Measurements from ENCODE around the gene NCLN. TPM values are rescaled to one million over a fixed set of nuclear protein-coding genes. Genes with fewer than 3 reads are reported as not detected.

NCLN gene
- total and polyA plus RNA-seq, 9 of the 15 experiments (the other 6 are each of a cell fraction or from before 2014, with no cell fraction given) = 3.8 to 126 (median 39.6) TPM

DNA sequence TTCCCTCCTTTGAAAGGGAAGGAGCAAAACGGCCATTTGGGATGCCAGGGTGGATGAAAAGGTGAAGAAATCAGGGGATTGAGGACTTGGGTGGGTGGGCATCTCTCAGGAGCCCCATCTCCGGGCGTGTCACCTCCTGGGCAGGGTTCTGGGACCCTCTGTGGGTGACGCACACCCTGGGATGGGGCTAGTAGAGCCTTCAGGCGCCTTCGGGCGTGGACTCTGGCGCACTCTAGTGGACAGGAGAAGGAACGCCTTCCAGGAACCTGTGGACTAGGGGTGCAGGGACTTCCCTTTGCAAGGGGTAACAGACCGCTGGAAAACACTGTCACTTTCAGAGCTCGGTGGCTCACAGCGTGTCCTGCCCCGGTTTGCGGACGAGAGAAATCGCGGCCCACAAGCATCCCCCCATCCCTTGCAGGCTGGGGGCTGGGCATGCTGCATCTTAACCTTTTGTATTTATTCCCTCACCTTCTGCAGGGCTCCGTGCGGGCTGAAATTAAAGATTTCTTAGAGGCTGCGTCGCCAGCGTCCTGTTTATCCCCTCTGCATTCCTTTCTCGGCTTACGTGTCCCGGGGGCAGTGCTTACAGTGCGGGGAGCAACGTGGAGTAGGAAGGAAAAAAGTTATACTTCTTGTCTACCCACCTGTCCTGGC lies 22.4 kb upstream of the NCLN start (continued):
- TF ChIP-seq, protein P1, sequence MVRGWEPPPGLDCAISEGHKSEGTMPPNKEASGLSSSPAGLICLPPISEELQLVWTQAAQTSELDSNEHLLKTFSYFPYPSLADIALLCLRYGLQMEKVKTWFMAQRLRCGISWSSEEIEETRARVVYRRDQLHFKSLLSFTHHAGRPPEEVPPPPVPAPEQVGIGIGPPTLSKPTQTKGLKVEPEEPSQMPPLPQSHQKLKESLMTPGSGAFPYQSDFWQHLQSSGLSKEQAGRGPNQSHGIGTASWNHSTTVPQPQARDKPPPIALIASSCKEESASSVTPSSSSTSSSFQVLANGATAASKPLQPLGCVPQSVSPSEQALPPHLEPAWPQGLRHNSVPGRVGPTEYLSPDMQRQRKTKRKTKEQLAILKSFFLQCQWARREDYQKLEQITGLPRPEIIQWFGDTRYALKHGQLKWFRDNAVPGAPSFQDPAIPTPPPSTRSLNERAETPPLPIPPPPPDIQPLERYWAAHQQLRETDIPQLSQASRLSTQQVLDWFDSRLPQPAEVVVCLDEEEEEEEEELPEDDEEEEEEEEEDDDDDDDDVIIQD (CRISPR knock-in tag; IDR thresholded peaks at IDR 0.05) = no peak
- TF ChIP-seq NCOA6 (IDR thresholded peaks at IDR 0.05) = no peak

DNA sequence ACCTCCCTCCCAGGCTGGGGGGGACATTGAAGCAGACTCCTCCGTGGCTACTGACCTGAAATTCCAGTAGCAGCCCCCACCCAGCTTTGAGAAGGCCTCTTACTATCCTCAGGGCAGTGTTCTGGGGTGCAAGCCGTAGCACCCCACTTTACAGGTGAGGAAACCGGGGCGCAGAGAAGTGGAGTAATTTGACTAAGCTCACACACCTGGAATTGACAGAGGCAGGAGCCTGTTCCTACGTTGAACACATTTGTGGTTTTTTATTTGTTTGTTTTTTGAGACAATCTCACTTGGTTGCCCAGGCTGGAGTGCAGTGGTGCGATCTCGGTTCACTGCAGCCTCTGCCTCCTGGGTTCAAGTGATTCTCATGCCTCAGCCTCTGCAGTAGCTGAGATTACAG lies 21.8 kb upstream of the NCLN start:
- intact Hi-C loops (cut with micrococcal nuclease) = loop anchor here (1.0 to 2.0 kb wide), 4 partner anchors 35 to 213 kb away; no protein-coding TSS in a partner anchor
- no peak overlapping the region; a peak in 1 of 4 replicates for H3K9ac ChIP-seq (ENCODE audit: insufficient read depth in 1 of 2, low read depth in 2 of 2, low read length in 2 of 2)
- peaks cover 4 to 13% of the 10 kb centered on the region in 2 experiments; a peak in 3 of 5 replicates for H3K4me1 ChIP-seq (replicated peaks in 1 of 2; ENCODE audit: control insufficient read depth in 2 of 2, insufficient read depth in 2 of 2, low read length in 2 of 2)
- ATAC-seq = no peak
- H3K27ac ChIP-seq (ENCODE audit: extremely low read depth, low read depth, low read length) = no peak overlapping the region
- ChIA-PET CTCF (ENCODE audit: low intra/inter-chr PET ratio) (interaction anchor here (0.6 to 1.5 kb wide), 6 partner anchors 35 to 213 kb away, joined by 3 to 10 read pairs (median 6); no protein-coding TSS in a partner anchor), POLR2A (no interaction called here)
- H2AFZ ChIP-seq (ENCODE audit: low read depth, low read length) = peak overlapping the region; percentile 91
- H3K4me2 ChIP-seq (ENCODE audit: insufficient read depth, low read length) = peak overlapping the region; percentile 70; the same call in 1 of the 2 replicates
- BruUV-seq (replicated peaks) = no TSS peak
- no peaks in the 10 kb centered on the region for H3K27me3 ChIP-seq (ENCODE audit: control insufficient read depth in 2 of 2, insufficient read depth in 2 of 2, low read length in 2 of 2)
- no peak for DNase-seq (ENCODE audit: extremely low read depth in 1 of 4, low spot score in 3 of 4)
- no peak for FAIRE-seq
- H3K4me3 ChIP-seq = no peak overlapping the region
- no peaks in the 10 kb centered on the region for H3K9me1 ChIP-seq (ENCODE audit: control insufficient read depth, insufficient read depth, low read length)
- peaks cover 8% of the 10 kb centered on the region for H3K9me3 ChIP-seq (replicated peaks; ENCODE audit: control insufficient read depth, insufficient read depth, low read depth, low read length)
- H4K20me1 ChIP-seq (replicated peaks; ENCODE audit: control insufficient read depth, insufficient read depth, low read length) = no peaks in the 10 kb centered on the region
- H3K36me3 ChIP-seq (ENCODE audit: control insufficient read depth, insufficient read depth, low read length) = no peaks in the 10 kb centered on the region
- TF ChIP-seq, protein P2, sequence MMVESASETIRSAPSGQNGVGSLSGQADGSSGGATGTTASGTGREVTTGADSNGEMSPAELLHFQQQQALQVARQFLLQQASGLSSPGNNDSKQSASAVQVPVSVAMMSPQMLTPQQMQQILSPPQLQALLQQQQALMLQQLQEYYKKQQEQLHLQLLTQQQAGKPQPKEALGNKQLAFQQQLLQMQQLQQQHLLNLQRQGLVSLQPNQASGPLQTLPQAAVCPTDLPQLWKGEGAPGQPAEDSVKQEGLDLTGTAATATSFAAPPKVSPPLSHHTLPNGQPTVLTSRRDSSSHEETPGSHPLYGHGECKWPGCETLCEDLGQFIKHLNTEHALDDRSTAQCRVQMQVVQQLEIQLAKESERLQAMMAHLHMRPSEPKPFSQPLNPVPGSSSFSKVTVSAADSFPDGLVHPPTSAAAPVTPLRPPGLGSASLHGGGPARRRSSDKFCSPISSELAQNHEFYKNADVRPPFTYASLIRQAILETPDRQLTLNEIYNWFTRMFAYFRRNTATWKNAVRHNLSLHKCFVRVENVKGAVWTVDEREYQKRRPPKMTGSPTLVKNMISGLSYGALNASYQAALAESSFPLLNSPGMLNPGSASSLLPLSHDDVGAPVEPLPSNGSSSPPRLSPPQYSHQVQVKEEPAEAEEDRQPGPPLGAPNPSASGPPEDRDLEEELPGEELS (CRISPR knock-in tag; IDR thresholded peaks at IDR 0.05; ENCODE audit: borderline replicate concordance) = no peak
- no peak for TF ChIP-seq KDM5B (IDR thresholded peaks at IDR 0.05; ENCODE audit: insufficient replicate concordance, low read depth, low read length)
- TF ChIP-seq EP300 (IDR thresholded peaks at IDR 0.05; ENCODE audit: low read length) = no peak
- no peak for TF ChIP-seq BRD9 (IDR thresholded peaks at IDR 0.05; ENCODE audit: low read depth, partially characterized antibody)
- no peak for TF ChIP-seq DPF2 (IDR thresholded peaks at IDR 0.05)
- TF ChIP-seq, protein P3, sequence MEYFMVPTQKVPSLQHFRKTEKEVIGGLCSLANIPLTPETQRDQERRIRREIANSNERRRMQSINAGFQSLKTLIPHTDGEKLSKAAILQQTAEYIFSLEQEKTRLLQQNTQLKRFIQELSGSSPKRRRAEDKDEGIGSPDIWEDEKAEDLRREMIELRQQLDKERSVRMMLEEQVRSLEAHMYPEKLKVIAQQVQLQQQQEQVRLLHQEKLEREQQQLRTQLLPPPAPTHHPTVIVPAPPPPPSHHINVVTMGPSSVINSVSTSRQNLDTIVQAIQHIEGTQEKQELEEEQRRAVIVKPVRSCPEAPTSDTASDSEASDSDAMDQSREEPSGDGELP (CRISPR knock-in tag; IDR thresholded peaks at IDR 0.05; ENCODE audit: borderline replicate concordance) = no peak
- no peak for TF ChIP-seq EGR1 (conservative IDR thresholded peaks at IDR 0.05)
- TF ChIP-seq, protein P4, sequence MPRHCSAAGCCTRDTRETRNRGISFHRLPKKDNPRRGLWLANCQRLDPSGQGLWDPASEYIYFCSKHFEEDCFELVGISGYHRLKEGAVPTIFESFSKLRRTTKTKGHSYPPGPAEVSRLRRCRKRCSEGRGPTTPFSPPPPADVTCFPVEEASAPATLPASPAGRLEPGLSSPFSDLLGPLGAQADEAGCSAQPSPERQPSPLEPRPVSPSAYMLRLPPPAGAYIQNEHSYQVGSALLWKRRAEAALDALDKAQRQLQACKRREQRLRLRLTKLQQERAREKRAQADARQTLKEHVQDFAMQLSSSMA (CRISPR knock-in tag; IDR thresholded peaks at IDR 0.05) = no peak
- TF ChIP-seq THRAP3 (IDR thresholded peaks at IDR 0.05; ENCODE audit: borderline replicate concordance) = no peak
- TF ChIP-seq ZNF274 (IDR thresholded peaks at IDR 0.05; ENCODE audit: borderline replicate concordance, low read depth, low read length) = no peak
- no peak for TF ChIP-seq HDAC8 (tag; IDR thresholded peaks at IDR 0.05)
- TF ChIP-seq SRSF7 (optimal IDR thresholded peaks at IDR 0.05; ENCODE audit: low read depth, low read length) = no peak
- no peak for TF ChIP-seq SMAD1 (IDR thresholded peaks at IDR 0.05; ENCODE audit: low read depth, low read length, partially characterized antibody)
- 45% methylated on average over 7 of the region's 7 CpGs for WGBS (ENCODE audit: insufficient coverage, low coverage, missing lambda C conversion rate)
- in situ Hi-C loops (cut with MboI) = no loop called here
- no peaks in the 10 kb centered on the region for H3K79me2 ChIP-seq (ENCODE audit: control insufficient read depth, insufficient read depth, low read length)
